Kidney epithelial cell (primary cell): ENCODE results near the gene SPNS1. TPM values are rescaled to one million over a fixed set of nuclear protein-coding genes. Genes with fewer than 3 reads are reported as not detected.
A peak's percentile ranks its signal among the peaks of the same experiment; 100 is the strongest.
"Not testable (repeated sequence)": the region's sequence is repeated elsewhere in the genome, so short reads cannot be mapped to it uniquely, and the experiment has no call there.

Experiments
- DNase-seq: peaks from one replicate; pipeline ENCODE4 v3.0.0-alpha.2; 2010; ENCODE audit warnings: low read depth
- H3K27me3 ChIP-seq: 2 replicates; pipeline ENCODE4 v1.6.0; 2011; ENCODE audit warnings: low read length; ENCODE audit not compliant: control insufficient read depth, insufficient read depth
- H3K36me3 ChIP-seq: 2 replicates; pipeline ENCODE4 v1.5.1; 2011; ENCODE audit warnings: low read length; ENCODE audit not compliant: control insufficient read depth, insufficient read depth
- H3K4me3 ChIP-seq: 2 replicates; pipeline ENCODE4 v1.5.1; 2011; ENCODE audit warnings: low read depth, mild to moderate bottlenecking, control low read depth, low read length
- total RNA-seq: library from RNA; depleted of rRNA; stranded (reverse); fragments of >200 nt; gene quantifications from 2 replicates; pipeline ENCODE4 v1.2.3, GENCODE V29; 2015
- TF ChIP-seq, protein P1 (sequence below): IDR thresholded peaks from 2 replicates; pipeline ENCODE4 v1.5.1; 2011; ENCODE audit warnings: mild to moderate bottlenecking, moderate library complexity, low read length, control low read depth, inconsistent platforms; ENCODE audit not compliant: insufficient read depth, poor library complexity, severe bottlenecking

SPNS1 gene
- total RNA-seq, 1 donor from 2014 or later: 77.2 TPM

DNA sequence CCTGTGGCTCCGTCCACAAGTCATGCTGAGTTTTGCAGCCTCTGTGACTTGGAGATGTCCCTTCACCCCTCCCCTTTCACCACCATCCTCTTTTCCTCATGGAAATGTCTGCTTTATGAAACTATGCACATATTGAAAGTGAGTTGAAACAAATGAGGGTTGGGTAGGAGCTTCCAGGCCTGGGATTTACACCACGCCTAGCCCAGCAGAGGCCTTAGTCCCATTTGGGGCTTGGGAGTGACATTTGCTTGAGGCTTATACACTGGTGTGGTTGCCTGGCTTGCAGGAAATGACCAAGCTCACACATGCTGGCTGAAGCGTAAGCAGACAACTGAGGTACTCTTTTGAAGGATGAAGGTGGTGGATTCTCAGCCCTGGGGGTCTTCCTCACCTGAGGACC lies 10.5 kb upstream of the SPNS1 start:
- Histone ChIP-seq H3K27me3 (no peaks in the 10 kb centered on the region), H3K4me3 (no peak overlapping the region), H3K36me3 (peaks cover 1% of the 10 kb centered on the region)
- no peak for DNase-seq
- TF ChIP-seq, protein P1, sequence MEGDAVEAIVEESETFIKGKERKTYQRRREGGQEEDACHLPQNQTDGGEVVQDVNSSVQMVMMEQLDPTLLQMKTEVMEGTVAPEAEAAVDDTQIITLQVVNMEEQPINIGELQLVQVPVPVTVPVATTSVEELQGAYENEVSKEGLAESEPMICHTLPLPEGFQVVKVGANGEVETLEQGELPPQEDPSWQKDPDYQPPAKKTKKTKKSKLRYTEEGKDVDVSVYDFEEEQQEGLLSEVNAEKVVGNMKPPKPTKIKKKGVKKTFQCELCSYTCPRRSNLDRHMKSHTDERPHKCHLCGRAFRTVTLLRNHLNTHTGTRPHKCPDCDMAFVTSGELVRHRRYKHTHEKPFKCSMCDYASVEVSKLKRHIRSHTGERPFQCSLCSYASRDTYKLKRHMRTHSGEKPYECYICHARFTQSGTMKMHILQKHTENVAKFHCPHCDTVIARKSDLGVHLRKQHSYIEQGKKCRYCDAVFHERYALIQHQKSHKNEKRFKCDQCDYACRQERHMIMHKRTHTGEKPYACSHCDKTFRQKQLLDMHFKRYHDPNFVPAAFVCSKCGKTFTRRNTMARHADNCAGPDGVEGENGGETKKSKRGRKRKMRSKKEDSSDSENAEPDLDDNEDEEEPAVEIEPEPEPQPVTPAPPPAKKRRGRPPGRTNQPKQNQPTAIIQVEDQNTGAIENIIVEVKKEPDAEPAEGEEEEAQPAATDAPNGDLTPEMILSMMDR: no peak

DNA sequence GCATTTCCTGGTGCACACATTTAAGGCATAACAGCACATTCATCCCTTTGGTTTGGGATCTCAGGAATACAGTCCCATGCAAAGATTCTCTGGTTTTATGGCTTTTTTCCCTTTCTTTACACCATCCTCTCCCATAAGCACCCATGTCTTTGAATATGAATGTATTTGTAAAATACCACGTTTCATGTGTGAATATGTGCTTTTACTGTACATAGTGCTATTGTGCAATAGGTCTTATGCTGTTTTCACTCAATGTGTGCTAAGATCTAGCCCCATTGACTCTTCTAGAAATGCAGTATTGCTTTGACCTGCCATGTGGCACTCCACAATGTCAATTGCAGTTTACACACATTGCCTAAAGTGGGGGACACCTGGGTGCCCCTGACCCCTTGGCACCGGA lies 10.1 kb upstream of the SPNS1 start:
- no peak overlapping the region for H3K4me3 ChIP-seq
- TF ChIP-seq, protein P1: no peak
- no peaks in the 10 kb centered on the region for H3K27me3 ChIP-seq
- DNase-seq: no peak
- H3K36me3 ChIP-seq: peaks cover 1% of the 10 kb centered on the region

DNA sequence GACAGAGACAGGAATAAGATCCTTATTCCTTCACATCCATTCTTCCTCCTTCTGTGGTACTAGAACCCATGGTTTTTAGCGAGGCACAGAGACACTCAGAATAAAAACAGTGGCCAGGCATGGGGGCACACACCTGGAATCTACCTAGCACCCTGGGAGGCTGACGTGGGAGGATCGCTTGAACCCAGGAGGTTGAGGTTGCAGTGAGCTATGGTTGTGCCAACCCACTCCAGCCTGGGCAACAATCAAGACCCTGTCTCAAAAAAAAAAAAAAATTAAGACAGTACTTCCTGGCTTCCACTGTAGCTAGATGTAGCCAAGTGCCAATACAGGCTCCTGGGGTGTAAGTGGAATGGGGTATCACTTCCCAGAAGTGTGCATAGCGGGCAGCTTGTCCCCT lies 7.4 kb upstream of the SPNS1 start:
- TF ChIP-seq, protein P1: no peak
- no peak overlapping the region for H3K4me3 ChIP-seq
- peaks cover 1% of the 10 kb centered on the region for H3K36me3 ChIP-seq
- H3K27me3 ChIP-seq: no peaks in the 10 kb centered on the region
- no peak for DNase-seq

DNA sequence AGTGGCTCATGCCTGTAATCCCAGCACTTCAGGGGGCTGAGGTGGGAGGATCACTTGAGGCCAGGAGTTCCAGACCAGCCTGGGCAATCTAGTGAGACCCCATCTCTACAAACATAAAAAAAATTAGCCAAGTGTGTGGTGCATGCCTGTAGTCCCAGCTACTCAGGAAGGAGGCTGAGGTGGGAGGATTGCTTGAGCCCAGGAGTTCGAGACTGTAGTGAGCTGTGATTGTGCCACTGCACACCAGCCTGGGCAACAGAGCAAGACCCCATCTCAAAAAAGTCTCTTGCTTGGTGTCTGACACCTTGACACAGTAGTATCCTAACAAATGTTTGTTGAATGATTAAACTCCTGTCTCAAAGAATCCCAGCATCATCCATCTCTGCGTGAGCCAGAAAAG lies 4.9 kb upstream of the SPNS1 start:
- not testable (repeated sequence) for H3K36me3 ChIP-seq, DNase-seq, H3K27me3 ChIP-seq, H3K4me3 ChIP-seq

DNA sequence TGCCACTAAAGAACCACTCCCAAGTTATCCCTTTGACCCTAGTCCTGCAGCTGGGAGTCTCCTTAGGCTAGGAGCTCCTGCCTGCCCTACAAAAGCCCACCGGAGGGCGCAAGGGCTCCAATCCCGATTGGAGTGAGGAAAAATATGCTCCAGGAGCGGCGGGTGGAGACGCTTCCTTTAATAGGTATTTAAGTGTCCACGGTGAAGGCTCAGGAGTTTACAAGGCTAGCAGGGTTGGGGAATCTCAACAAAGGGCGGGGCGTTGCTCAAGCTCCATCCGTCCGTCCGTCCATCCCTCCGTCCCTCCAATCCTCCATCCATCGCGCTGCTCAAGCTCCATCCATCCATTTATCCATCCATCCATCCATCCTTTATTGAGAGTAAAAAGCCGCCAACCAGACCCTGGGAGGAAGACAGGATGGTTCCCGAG lies 556 bp upstream of the SPNS1 start:
- no peaks in the 10 kb centered on the region for H3K36me3 ChIP-seq
- H3K27me3 ChIP-seq: no peaks in the 10 kb centered on the region
- DNase-seq: no peak
- TF ChIP-seq, protein P1: peak; percentile 90
- H3K4me3 ChIP-seq: peak overlapping the region; percentile 87

DNA sequence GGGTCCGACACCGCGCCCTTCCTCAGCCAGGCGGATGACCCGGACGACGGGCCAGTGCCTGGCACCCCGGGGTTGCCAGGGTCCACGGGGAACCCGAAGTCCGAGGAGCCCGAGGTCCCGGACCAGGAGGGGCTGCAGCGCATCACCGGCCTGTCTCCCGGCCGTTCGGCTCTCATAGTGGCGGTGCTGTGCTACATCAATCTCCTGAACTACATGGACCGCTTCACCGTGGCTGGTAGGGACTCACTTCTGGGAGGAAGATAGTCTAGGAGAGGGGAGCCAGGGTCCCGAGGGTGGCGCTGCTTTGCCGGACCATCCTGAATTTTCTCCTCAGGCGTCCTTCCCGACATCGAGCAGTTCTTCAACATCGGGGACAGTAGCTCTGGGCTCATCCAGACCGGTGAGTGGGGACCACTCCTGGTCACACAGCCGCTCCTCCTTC lies 601 bp downstream of the SPNS1 start:
- Histone ChIP-seq H3K4me3 (peak overlapping the region; percentile 87), H3K36me3 (no peaks in the 10 kb centered on the region), H3K27me3 (no peaks in the 10 kb centered on the region)
- TF ChIP-seq, protein P1: no peak
- DNase-seq: no peak
